Measurements from ENCODE around the gene TMEM179B.

GRCh38 chr11:62817129-62817528 lies 29.9 kb downstream of the TMEM179B start:
- TF ChIP-seq, protein P1, sequence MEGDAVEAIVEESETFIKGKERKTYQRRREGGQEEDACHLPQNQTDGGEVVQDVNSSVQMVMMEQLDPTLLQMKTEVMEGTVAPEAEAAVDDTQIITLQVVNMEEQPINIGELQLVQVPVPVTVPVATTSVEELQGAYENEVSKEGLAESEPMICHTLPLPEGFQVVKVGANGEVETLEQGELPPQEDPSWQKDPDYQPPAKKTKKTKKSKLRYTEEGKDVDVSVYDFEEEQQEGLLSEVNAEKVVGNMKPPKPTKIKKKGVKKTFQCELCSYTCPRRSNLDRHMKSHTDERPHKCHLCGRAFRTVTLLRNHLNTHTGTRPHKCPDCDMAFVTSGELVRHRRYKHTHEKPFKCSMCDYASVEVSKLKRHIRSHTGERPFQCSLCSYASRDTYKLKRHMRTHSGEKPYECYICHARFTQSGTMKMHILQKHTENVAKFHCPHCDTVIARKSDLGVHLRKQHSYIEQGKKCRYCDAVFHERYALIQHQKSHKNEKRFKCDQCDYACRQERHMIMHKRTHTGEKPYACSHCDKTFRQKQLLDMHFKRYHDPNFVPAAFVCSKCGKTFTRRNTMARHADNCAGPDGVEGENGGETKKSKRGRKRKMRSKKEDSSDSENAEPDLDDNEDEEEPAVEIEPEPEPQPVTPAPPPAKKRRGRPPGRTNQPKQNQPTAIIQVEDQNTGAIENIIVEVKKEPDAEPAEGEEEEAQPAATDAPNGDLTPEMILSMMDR (IDR thresholded peaks at IDR 0.05) = no peak
- TF ChIP-seq POLR2AphosphoS5 (IDR thresholded peaks at IDR 0.05) (no peak), EP300 (IDR thresholded peaks at IDR 0.05; ENCODE audit: low read depth) (no peak), POLR2A (IDR thresholded peaks at IDR 0.05) (no peak)

Data from transverse colon (tissue), 4 donors.